ENCODE results near the gene CAPN1. TPM values are rescaled to one million over a fixed set of nuclear protein-coding genes. Genes with fewer than 3 reads are reported as not detected.
A peak's percentile ranks its signal among the peaks of the same experiment; 100 is the strongest.
"Not testable (repeated sequence)": the region's sequence is repeated elsewhere in the genome, so short reads cannot be mapped to it uniquely, and the experiment has no call there.

The CAPN1 gene
- polyA plus RNA-seq, 6 donors from 2014 or later, result 93.8 to 132 (median 124) TPM

GRCh38 chr11:65169164-65169641 is 12.5 kb upstream of the CAPN1 start:
- Mint-ChIP-seq H3K4me3 (peak overlapping the region in 5 of 8 donors; percentile 31 to 71 (median 55)), H3K27ac (peak overlapping the region; percentile 84 to 96 (median 94)), H3K36me3 (no peaks in the 10 kb centered on the region), H3K4me1 (peaks cover 9 to 17% (median 13%) of the 10 kb centered on the region in 3 donors), H3K9me3 (no peaks in the 10 kb centered on the region), H3K27me3 (no peaks in the 10 kb centered on the region)
- DNase-seq (no peak), ATAC-seq (ENCODE audit: low read depth in 2 of 2) (peak in 1 of 2 donors; percentile 54)

DNA sequence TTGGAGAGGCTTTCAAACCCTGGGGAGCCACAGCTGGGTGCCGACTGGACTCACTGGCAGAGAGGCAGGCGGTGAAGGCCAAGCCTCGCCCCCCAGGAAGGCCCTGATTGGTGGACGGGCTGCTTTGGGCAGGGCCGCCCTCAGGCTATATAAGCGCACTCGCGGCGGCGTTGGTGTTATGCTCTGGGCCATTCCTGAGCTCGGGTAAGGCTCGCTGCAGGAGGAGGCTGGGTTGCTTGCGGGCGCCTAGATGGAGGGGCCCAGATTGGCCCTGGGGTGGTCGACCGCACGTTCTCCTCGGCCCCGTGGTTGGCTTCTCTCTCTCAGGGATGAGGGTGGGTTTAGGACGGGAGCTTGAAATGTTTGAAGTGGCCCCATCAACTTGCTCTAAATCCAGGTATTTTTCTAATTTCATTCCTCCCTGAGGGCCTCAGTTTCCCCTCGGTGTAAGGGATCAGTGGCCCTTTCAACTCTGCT is 11.6 kb upstream of the CAPN1 start, which contains the start of gene SPDYC:
Gene SPDYC (plus strand): TSS at position 176 of the 477 bp plus-strand sequence. CDS start 1,125 bp downstream, outside the sequence.
- Mint-ChIP-seq H3K36me3 (no peaks in the 10 kb centered on the region), H3K9me3 (no peaks in the 10 kb centered on the region), H3K27ac (peak within 1 kb of the TSS; percentile 84 to 96 (median 94)), H3K27me3 (no peaks in the 10 kb centered on the region), H3K4me1 (peaks cover 9 to 17% (median 13%) of the 10 kb centered on the region in 3 donors), H3K4me3 (peak within 1 kb of the TSS in 5 of 8 donors; percentile 31 to 71 (median 55))
- DNase-seq (no peak), ATAC-seq (ENCODE audit: low read depth in 2 of 2) (no peak)

GRCh38 chr11:65172600-65172999 is 9.1 kb upstream of the CAPN1 start:
- Mint-ChIP-seq H3K27me3 (no peaks in the 10 kb centered on the region), H3K4me1 (peaks cover 9 to 23% (median 13%) of the 10 kb centered on the region in 3 donors), H3K27ac (no peak overlapping the region), H3K4me3 (no peak overlapping the region), H3K36me3 (no peaks in the 10 kb centered on the region), H3K9me3 (no peaks in the 10 kb centered on the region)
- DNase-seq, result no peak
- ATAC-seq (ENCODE audit: low read depth in 2 of 2), result no peak

- not testable (repeated sequence) for DNase-seq; H3K9me3 Mint-ChIP-seq; H3K4me3 Mint-ChIP-seq; H3K36me3 Mint-ChIP-seq; H3K27me3 Mint-ChIP-seq; ATAC-seq (ENCODE audit: low read depth in 2 of 2)
- H3K27ac Mint-ChIP-seq, result peak overlapping the region in 3 of 6 donors; percentile 27 to 66 (median 54)
- H3K4me1 Mint-ChIP-seq, result peaks cover under 1 to 20% (median 4%) of the 10 kb centered on the region in 3 donors
These were observed 7.1 kb upstream of the CAPN1 start for GRCh38 chr11:65174571-65175010.

DNA sequence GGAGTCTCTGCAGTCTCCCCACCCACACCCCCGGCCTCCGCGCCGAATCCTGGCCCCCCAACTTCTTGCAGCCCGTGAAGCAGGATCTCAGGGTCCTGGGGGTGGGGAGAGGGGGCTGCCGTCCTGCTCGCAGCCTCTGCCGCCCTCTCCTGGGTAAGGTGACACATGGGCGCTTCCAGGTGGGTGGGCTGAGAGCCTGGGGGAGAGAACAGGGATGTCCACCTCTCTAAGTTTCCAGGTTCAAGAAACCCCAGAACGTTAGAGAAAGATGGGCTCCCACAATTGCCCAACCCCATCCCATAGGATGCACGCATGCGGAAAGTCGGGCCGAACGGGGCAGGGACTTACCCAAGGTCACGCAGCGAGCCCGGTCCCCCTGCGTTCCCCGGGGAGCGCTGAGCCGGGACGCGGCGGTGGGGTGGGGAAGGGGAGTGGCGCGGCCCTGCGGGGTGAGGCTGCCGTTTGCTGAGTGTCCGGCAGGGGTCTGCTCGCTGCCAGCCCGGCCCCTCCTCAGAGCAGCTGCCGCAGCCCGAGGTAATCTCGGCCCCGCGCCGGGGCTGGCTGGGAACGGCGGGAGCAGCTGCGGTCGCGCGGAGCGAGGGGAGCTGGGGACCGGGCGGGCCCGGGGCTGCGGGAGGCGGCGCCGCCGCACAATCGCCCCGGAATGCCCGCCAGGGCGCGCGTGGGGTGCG is 705 bp upstream of the CAPN1 start:
- ATAC-seq (ENCODE audit: low read depth in 2 of 2) (peak; percentile 84 to 86), DNase-seq (peak; percentile 79)
- H3K36me3 Mint-ChIP-seq, result peaks cover 0 to under 1% of the 10 kb centered on the region in 2 donors
- no peaks in the 10 kb centered on the region for H3K27me3 Mint-ChIP-seq
- peak overlapping the region; percentile 86 to 97 (median 93) for H3K4me3 Mint-ChIP-seq
- H3K9me3 Mint-ChIP-seq, result no peaks in the 10 kb centered on the region
- H3K27ac Mint-ChIP-seq, result peak overlapping the region in 5 of 6 donors; percentile 74 to 97 (median 91)
- peaks cover 24 to 41% (median 29%) of the 10 kb centered on the region in 3 donors for H3K4me1 Mint-ChIP-seq

DNA sequence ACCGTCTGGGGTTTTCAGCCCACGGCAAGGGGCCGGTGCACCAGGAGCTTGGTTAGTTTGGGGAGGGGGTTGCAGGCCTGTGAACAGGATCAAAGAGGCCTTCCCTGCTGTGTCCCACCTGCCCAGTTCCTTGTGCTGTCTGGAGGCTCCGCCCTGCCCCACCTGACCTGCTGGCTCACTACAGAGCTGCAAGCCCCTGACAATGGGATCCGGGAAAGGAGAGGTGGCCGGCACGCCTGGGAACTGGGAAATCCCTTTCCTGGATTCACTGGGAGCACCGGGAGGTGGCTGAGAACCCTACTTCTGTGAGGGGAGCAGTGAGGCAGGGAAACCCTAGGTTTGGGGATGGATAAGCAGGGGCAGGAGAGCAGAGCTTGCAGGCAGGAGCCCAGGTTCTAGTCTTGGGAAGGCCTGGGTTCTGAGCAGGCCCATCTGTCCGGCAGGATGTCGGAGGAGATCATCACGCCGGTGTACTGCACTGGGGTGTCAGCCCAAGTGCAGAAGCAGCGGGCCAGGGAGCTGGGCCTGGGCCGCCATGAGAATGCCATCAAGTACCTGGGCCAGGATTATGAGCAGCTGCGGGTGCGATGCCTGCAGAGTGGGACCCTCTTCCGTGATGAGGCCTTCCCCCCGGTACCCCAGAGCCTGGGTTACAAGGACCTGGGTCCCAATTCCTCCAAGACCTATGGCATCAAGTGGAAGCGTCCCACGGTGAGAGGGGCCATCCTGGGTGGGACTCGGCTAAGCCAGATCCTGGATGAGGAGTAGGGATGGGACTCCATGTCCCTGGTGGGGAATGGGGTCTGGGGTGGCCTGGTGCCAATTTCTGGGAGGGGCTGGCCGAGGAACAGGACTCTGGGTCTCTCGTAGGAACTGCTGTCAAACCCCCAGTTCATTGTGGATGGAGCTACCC is 786 bp downstream of the CAPN1 start:
- peak overlapping the region; percentile 84 to 97 (median 90) for H3K4me3 Mint-ChIP-seq
- DNase-seq (no peak), ATAC-seq (ENCODE audit: low read depth in 2 of 2) (no peak)
- peak overlapping the region in 5 of 6 donors; percentile 63 to 91 (median 90) for H3K27ac Mint-ChIP-seq
- no peaks in the 10 kb centered on the region for H3K27me3 Mint-ChIP-seq
- H3K4me1 Mint-ChIP-seq, result peaks cover 34 to 43% (median 40%) of the 10 kb centered on the region in 3 donors
- no peaks in the 10 kb centered on the region for H3K9me3 Mint-ChIP-seq
- peaks cover 0 to 15% of the 10 kb centered on the region in 2 donors for H3K36me3 Mint-ChIP-seq

- Mint-ChIP-seq H3K27ac (peak overlapping the region in 2 of 6 donors; percentile 62 to 86), H3K9me3 (no peaks in the 10 kb centered on the region), H3K4me3 (peak overlapping the region; percentile 5 to 97 (median 86)), H3K36me3 (peaks cover 0 to 15% of the 10 kb centered on the region in 2 donors), H3K27me3 (no peaks in the 10 kb centered on the region), H3K4me1 (peaks cover 32 to 41% (median 41%) of the 10 kb centered on the region in 3 donors)
- DNase-seq, result no peak
- ATAC-seq (ENCODE audit: low read depth in 2 of 2), result no peak
These were observed 1.6 kb downstream of the CAPN1 start for GRCh38 chr11:65183201-65183891.

- no peaks in the 10 kb centered on the region for H3K27me3 Mint-ChIP-seq
- H3K4me3 Mint-ChIP-seq, result peak overlapping the region in 4 of 8 donors; percentile 60 to 90 (median 74)
- no peaks in the 10 kb centered on the region for H3K9me3 Mint-ChIP-seq
- no peak overlapping the region for H3K27ac Mint-ChIP-seq
- H3K36me3 Mint-ChIP-seq, result peaks cover under 1 to 17% of the 10 kb centered on the region in 2 donors
- H3K4me1 Mint-ChIP-seq, result peaks cover 32 to 45% (median 38%) of the 10 kb centered on the region in 3 donors
- ATAC-seq (ENCODE audit: low read depth in 2 of 2) (no peak), DNase-seq (no peak)
These were observed 2.4 kb downstream of the CAPN1 start for GRCh38 chr11:65184146-65184545.

GRCh38 chr11:65185171-65185570 is 3.4 kb downstream of the CAPN1 start:
- H3K27ac Mint-ChIP-seq, result peak overlapping the region in 1 of 6 donors; percentile 55
- H3K27me3 Mint-ChIP-seq, result no peaks in the 10 kb centered on the region
- peaks cover 34 to 55% (median 42%) of the 10 kb centered on the region in 3 donors for H3K4me1 Mint-ChIP-seq
- H3K4me3 Mint-ChIP-seq, result peak overlapping the region in 1 of 8 donors; percentile 90
- DNase-seq (no peak), ATAC-seq (ENCODE audit: low read depth in 2 of 2) (no peak)
- no peaks in the 10 kb centered on the region for H3K9me3 Mint-ChIP-seq
- peaks cover 7 to 28% of the 10 kb centered on the region in 2 donors for H3K36me3 Mint-ChIP-seq

DNA sequence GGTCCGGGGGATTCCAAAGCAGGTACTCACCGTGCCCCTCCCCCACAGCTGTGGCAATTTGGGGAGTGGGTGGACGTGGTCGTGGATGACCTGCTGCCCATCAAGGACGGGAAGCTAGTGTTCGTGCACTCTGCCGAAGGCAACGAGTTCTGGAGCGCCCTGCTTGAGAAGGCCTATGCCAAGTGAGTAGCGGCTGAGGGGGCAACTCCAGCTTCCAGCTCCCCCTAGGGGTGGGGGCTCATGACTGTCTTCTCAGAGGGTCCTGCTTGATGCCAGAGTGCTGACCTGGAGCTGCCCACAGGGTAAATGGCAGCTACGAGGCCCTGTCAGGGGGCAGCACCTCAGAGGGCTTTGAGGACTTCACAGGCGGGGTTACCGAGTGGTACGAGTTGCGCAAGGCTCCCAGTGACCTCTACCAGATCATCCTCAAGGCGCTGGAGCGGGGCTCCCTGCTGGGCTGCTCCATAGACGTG is 4.2 kb downstream of the CAPN1 start:
- peaks cover 35 to 60% (median 45%) of the 10 kb centered on the region in 3 donors for H3K4me1 Mint-ChIP-seq
- peaks cover 12 to 32% of the 10 kb centered on the region in 2 donors for H3K36me3 Mint-ChIP-seq

GRCh38 chr11:65186701-65187100 is 5.0 kb downstream of the CAPN1 start:
- Mint-ChIP-seq H3K27me3 (no peaks in the 10 kb centered on the region), H3K36me3 (peaks cover 12 to 32% of the 10 kb centered on the region in 2 donors), H3K9me3 (no peaks in the 10 kb centered on the region), H3K4me1 (peaks cover 37 to 60% (median 42%) of the 10 kb centered on the region in 3 donors), H3K4me3 (peak overlapping the region in 1 of 8 donors; percentile 57), H3K27ac (peak overlapping the region in 2 of 6 donors; percentile 32 to 72)
- DNase-seq (no peak), ATAC-seq (ENCODE audit: low read depth in 2 of 2) (no peak)

More for the DNA sequence above, 4.2 kb downstream of the CAPN1 start:
- peak overlapping the region in 4 of 6 donors; percentile 32 to 83 (median 69) for H3K27ac Mint-ChIP-seq
- DNase-seq (no peak), ATAC-seq (ENCODE audit: low read depth in 2 of 2) (no peak)
- H3K9me3 Mint-ChIP-seq, result no peaks in the 10 kb centered on the region
- no peaks in the 10 kb centered on the region for H3K27me3 Mint-ChIP-seq
- no peak overlapping the region for H3K4me3 Mint-ChIP-seq

DNA sequence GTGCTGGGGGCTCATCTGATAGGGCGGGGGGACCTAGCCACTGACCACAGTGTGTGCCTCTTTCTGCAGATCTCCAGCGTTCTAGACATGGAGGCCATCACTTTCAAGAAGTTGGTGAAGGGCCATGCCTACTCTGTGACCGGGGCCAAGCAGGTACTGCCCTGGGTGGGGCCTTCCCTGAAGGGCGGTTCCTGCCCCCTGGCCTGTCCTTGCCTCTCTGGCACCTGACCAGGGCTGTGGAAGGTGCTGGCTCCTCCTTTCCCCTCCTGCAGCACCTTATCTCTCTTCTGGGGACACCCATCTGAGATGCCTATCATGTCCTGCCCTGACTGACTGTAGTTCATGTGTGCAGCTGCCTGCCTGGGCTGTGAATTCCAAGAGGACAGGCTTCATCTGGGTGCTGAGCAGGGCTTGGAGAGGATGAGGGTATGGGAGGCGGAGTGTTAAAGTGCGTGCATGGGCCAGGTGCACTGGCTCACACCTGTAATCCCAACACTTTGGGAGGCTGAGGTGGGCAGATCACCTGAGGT is 5.5 kb downstream of the CAPN1 start:
- no peak for ATAC-seq (ENCODE audit: low read depth in 2 of 2)

More for the DNA sequence above, 5.5 kb downstream of the CAPN1 start:
- Mint-ChIP-seq H3K27me3 (no peaks in the 10 kb centered on the region), H3K4me3 (no peak overlapping the region), H3K36me3 (peaks cover 12 to 32% of the 10 kb centered on the region in 2 donors), H3K9me3 (no peaks in the 10 kb centered on the region), H3K4me1 (peaks cover 36 to 59% (median 40%) of the 10 kb centered on the region in 3 donors), H3K27ac (peak overlapping the region in 2 of 6 donors; percentile 70 to 72)
- no peak for DNase-seq
